OCI-LY3 (cell line): Measurements from ENCODE around the gene RPL38.

Source experiments
- H2AFZ ChIP-seq: fragments of 200-600, 300-600 bp; shearing (Covaris generic); 2 replicates; pipeline ENCODE4 v1.6.0; 2014; ENCODE audit warnings: antibody characterized with exemption, low read depth, low read length
- H3K27ac ChIP-seq: fragments of 200-600, 300-600 bp; sonication (generic); 2 replicates; pipeline ENCODE4 v1.5.1; 2014; ENCODE audit warnings: mild to moderate bottlenecking, low read length, moderate library complexity, mixed read lengths
- H3K27me3 ChIP-seq: fragments of 200-600, 300-600 bp; sonication (generic); 2 replicates; pipeline ENCODE4 v1.6.1; 2014; ENCODE audit warnings: low read depth, low read length, mixed read lengths
- H3K36me3 ChIP-seq: fragments of 200-600, 300-600 bp; sonication (generic); replicated peaks from 2 replicates; pipeline ENCODE3; 2014; ENCODE audit warnings: low read depth, low read length, mixed read lengths
- H3K4me1 ChIP-seq: fragments of 300-600, 200-600 bp; sonication (generic); 2 replicates; pipeline ENCODE4 v1.6.1; 2014; ENCODE audit warnings: low read length, mixed read lengths
- H3K4me2 ChIP-seq: fragments of 200-600, 300-600 bp; sonication (generic); 2 replicates; pipeline ENCODE4 v1.6.1; 2014; ENCODE audit warnings: low read length, mixed read lengths
- H3K4me3 ChIP-seq: fragments of 300-600, 200-600 bp; sonication (generic); 2 replicates; pipeline ENCODE4 v1.5.1; 2014; ENCODE audit warnings: antibody characterized with exemption, mild to moderate bottlenecking, low read length, moderate library complexity
- H3K79me2 ChIP-seq: fragments of 300-600, 200-600 bp; shearing (Covaris generic); 2 replicates; pipeline ENCODE4 v1.6.1; 2014; ENCODE audit warnings: mild to moderate bottlenecking, low read length, mixed read lengths
- H3K9ac ChIP-seq: fragments of 300-600, 200-600 bp; shearing (Covaris generic); 2 replicates; pipeline ENCODE4 v1.6.0; 2014; ENCODE audit warnings: mild to moderate bottlenecking, low read length, moderate library complexity
- H3K9me3 ChIP-seq: fragments of 200-600, 300-600 bp; shearing (Covaris generic); 2 replicates; pipeline ENCODE4 v1.6.1; 2014; ENCODE audit warnings: low read length, mixed read lengths; ENCODE audit not compliant: insufficient read depth
- H4K20me1 ChIP-seq: fragments of 200-600, 300-600 bp; sonication (generic); 2 replicates; pipeline ENCODE4 v1.6.1; 2016; ENCODE audit warnings: low read length, mixed read lengths; ENCODE audit not compliant: insufficient read depth
- EZH2phosphoT487 ChIP-seq: fragments of 200-600 bp; shearing (Covaris generic); IDR thresholded peaks from 2 replicates; pipeline ENCODE4 v1.6.1; 2018; ENCODE audit warnings: antibody characterized with exemption, mixed run types, low read depth
- TF ChIP-seq, protein P1 (sequence below): fragments of 200-600, 300-600 bp; sonication (generic); IDR thresholded peaks from 2 replicates; pipeline ENCODE4 v1.5.1; 2014; ENCODE audit warnings: antibody characterized with exemption, low read length, low read depth

The RPL38 gene

DNA sequence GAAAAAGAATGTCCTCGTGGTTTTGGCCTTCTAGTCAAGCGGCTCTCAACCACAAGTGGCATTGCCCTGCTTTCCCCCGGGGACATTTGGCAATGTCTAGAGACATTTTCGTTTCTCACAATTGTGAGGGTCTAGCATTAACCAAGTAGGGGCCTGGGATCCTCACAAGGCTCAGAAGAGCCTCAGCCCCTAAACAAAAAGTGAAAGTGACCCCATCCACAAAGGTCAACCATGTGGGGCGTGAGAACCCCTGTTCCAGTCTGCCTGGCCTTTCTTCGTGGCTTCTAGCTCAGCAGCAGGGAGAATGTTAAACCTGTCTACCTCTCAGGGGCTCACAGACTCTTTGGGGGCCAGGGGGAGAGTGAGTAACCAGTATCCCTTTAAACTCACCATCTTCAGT lies 4.8 kb upstream of the RPL38 start:
- H4K20me1 ChIP-seq, result no peaks in the 10 kb centered on the region
- H3K9me3 ChIP-seq, result no peaks in the 10 kb centered on the region
- H3K4me2 ChIP-seq, result no peak overlapping the region
- TF ChIP-seq, protein P1, sequence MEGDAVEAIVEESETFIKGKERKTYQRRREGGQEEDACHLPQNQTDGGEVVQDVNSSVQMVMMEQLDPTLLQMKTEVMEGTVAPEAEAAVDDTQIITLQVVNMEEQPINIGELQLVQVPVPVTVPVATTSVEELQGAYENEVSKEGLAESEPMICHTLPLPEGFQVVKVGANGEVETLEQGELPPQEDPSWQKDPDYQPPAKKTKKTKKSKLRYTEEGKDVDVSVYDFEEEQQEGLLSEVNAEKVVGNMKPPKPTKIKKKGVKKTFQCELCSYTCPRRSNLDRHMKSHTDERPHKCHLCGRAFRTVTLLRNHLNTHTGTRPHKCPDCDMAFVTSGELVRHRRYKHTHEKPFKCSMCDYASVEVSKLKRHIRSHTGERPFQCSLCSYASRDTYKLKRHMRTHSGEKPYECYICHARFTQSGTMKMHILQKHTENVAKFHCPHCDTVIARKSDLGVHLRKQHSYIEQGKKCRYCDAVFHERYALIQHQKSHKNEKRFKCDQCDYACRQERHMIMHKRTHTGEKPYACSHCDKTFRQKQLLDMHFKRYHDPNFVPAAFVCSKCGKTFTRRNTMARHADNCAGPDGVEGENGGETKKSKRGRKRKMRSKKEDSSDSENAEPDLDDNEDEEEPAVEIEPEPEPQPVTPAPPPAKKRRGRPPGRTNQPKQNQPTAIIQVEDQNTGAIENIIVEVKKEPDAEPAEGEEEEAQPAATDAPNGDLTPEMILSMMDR, result no peak
- TF ChIP-seq EZH2phosphoT487, result no peak
- H2AFZ ChIP-seq, result no peak overlapping the region
- no peak overlapping the region for H3K27ac ChIP-seq
- H3K36me3 ChIP-seq, result no peaks in the 10 kb centered on the region
- 0 out of 2 replicates have a peak, but pooled peaks cover 4% of the 10 kb centered on the region for H3K4me1 ChIP-seq
- no peak overlapping the region for H3K4me3 ChIP-seq
- H3K27me3 ChIP-seq, result peaks cover 26% of the 10 kb centered on the region
- no peak overlapping the region for H3K9ac ChIP-seq
- peaks cover 3% of the 10 kb centered on the region for H3K79me2 ChIP-seq

DNA sequence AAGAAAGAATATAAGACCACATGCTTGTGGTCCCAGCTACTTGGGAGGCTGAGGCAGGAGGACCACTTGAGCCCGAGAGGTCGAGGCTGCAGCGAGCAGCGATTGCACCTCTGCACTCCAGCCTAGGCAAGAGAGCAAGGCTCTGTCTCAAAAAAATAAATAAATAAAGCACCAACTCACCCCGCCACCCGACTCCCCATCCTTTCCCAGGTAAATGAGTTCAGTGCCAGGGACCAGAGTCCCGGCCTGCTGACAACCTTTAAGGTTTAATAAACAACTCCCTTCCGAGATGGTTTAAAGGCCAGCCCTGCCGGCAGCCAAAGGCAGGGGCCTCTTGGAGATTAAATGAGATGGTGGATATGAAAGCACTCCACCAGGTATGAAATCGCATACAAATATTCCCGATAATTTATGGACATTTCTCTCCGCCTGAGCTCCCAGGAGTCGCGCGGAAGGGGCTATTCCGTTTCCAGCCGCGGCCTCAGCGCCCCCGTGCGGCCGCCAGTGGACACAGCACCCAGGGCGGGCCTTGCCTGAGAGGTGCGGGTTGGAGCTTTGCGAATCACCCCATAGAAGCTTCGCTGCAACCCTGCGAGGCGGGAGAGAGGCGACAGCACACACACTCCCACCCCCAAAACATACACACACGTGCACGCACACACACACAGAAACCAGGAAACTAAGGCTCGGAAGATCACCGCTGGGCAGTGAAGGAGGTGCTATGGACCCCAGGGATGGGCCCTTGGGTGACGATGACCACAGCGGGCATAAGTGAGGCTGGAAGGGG lies 4.0 kb upstream of the RPL38 start:
- Histone ChIP-seq H3K27me3 (peaks cover 25% of the 10 kb centered on the region), H2AFZ (no peak overlapping the region), H3K79me2 (peaks cover 11% of the 10 kb centered on the region), H3K27ac (no peak overlapping the region), H3K4me1 (0 out of 2 replicates have a peak, but pooled peaks cover 4% of the 10 kb centered on the region), H3K36me3 (peaks cover 7% of the 10 kb centered on the region), H3K4me2 (peak overlapping the region; percentile 47), H3K9ac (no peak overlapping the region), H3K4me3 (no peak overlapping the region), H3K9me3 (no peaks in the 10 kb centered on the region), H4K20me1 (no peaks in the 10 kb centered on the region)
- TF ChIP-seq EZH2phosphoT487, result no peak
- TF ChIP-seq, protein P1, result peak; percentile 85

DNA sequence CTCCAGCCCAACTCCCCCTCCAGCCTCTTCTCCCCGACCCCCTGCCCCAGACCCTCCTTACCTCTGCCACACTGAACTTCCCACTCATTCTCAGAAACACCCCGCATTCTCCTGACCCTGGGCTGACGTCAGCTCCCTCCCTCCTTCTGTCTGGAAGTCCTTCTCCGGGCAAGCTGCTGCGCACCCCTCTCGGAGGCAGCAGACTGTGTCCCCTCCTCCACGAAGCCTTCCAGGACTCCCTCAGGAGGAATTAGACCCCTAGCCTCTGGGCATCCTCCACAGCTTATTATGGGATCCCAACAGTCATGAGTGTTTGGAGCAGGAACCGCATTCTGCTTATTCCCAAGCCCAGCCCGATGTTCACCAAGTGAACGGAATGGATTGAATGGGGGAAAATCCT lies 3.4 kb upstream of the RPL38 start:
- H4K20me1 ChIP-seq, result peaks cover 5% of the 10 kb centered on the region
- H3K79me2 ChIP-seq, result peaks cover 17% of the 10 kb centered on the region
- no peak overlapping the region for H2AFZ ChIP-seq
- no peak overlapping the region for H3K4me2 ChIP-seq
- no peak overlapping the region for H3K27ac ChIP-seq
- no peak overlapping the region for H3K4me3 ChIP-seq
- TF ChIP-seq, protein P1, result no peak
- TF ChIP-seq EZH2phosphoT487, result no peak
- peaks cover 13% of the 10 kb centered on the region for H3K36me3 ChIP-seq
- no peaks in the 10 kb centered on the region for H3K9me3 ChIP-seq
- peaks cover 10% of the 10 kb centered on the region for H3K4me1 ChIP-seq
- no peak overlapping the region for H3K9ac ChIP-seq
- peaks cover 19% of the 10 kb centered on the region for H3K27me3 ChIP-seq

GRCh38 chr17:74201250-74201649 lies 2.2 kb upstream of the RPL38 start:
- Histone ChIP-seq H3K27ac (no peak overlapping the region), H3K79me2 (peaks cover 28% of the 10 kb centered on the region), H3K27me3 (peaks cover 19% of the 10 kb centered on the region), H3K9me3 (no peaks in the 10 kb centered on the region), H3K36me3 (peaks cover 21% of the 10 kb centered on the region), H3K4me1 (peaks cover 15% of the 10 kb centered on the region), H2AFZ (no peak overlapping the region), H3K9ac (no peak overlapping the region), H3K4me3 (no peak overlapping the region), H4K20me1 (peaks cover 16% of the 10 kb centered on the region), H3K4me2 (no peak overlapping the region)
- TF ChIP-seq, protein P1, result no peak
- TF ChIP-seq EZH2phosphoT487, result no peak
